Stimulated activated CD4-positive, alpha-beta T cell treated with anti-CD3 and anti-CD28 coated beads, Interleukin-2, amount 100 ng/mL, for 4 hours (primary cell): ENCODE measurements around the gene GALNT2.

ENCODE experiments used
- DNase-seq: peaks from one replicate; pipeline ENCODE4 v3.0.0-alpha.2; 2020; ENCODE audit warnings: low read depth

The GALNT2 gene

GRCh38 chr1:230072296-230072695 is 5.3 kb downstream of the GALNT2 start:
- no peak for DNase-seq

- DNase-seq = no peak
These were observed 5.8 kb downstream of the GALNT2 start for GRCh38 chr1:230072866-230073265.

GRCh38 chr1:230073371-230074035 is 6.5 kb downstream of the GALNT2 start:
- no peak for DNase-seq

- DNase-seq = no peak
These were observed 7.2 kb downstream of the GALNT2 start for GRCh38 chr1:230074270-230074669.

GRCh38 chr1:230074762-230075161 is 7.7 kb downstream of the GALNT2 start:
- DNase-seq = no peak

GRCh38 chr1:230076121-230076520 is 9.1 kb downstream of the GALNT2 start:
- DNase-seq = no peak

- no peak for DNase-seq
These were observed 10.0 kb downstream of the GALNT2 start for GRCh38 chr1:230077011-230077410.

- DNase-seq = no peak
These were observed 10.6 kb downstream of the GALNT2 start for GRCh38 chr1:230077436-230078213.

GRCh38 chr1:230079199-230080024 is 12.4 kb downstream of the GALNT2 start:
- DNase-seq = no peak

GRCh38 chr1:230080822-230081221 is 13.8 kb downstream of the GALNT2 start:
- no peak for DNase-seq

GRCh38 chr1:230081751-230082150 is 14.7 kb downstream of the GALNT2 start:
- no peak for DNase-seq

- no peak for DNase-seq
These were observed 15.2 kb downstream of the GALNT2 start for GRCh38 chr1:230082211-230082610.

GRCh38 chr1:230083053-230083452 is 16.0 kb downstream of the GALNT2 start:
- DNase-seq = no peak

- no peak for DNase-seq
These were observed 16.8 kb downstream of the GALNT2 start for GRCh38 chr1:230083746-230084407.

GRCh38 chr1:230084408-230085177 is 17.6 kb downstream of the GALNT2 start:
- no peak for DNase-seq

GRCh38 chr1:230085178-230085515 is 18.1 kb downstream of the GALNT2 start:
- DNase-seq = no peak

- no peak for DNase-seq
These were observed 19.1 kb downstream of the GALNT2 start for GRCh38 chr1:230086151-230086550.

- no peak for DNase-seq
These were observed 20.1 kb downstream of the GALNT2 start for GRCh38 chr1:230087028-230087716.

GRCh38 chr1:230087717-230088105 is 20.7 kb downstream of the GALNT2 start:
- no peak for DNase-seq

- no peak for DNase-seq
These were observed 23.2 kb downstream of the GALNT2 start for GRCh38 chr1:230090194-230090711.
